NCI-H460 (cell line): ENCODE results near the gene GPR62. TPM values are rescaled to one million over a fixed set of nuclear protein-coding genes. Genes with fewer than 3 reads are reported as not detected.

Source experiments
- DNase-seq: peaks from one replicate; pipeline ENCODE4 v3.0.0-alpha.2; 2016; ENCODE audit warnings: low read depth; ENCODE audit errors: extremely low read depth
- total RNA-seq: library from RNA; depleted of rRNA; stranded (reverse); fragments of >200 nt; shearing (Covaris generic); gene quantifications from 2 replicates; pipeline ENCODE4 v1.2.3, GENCODE V29; 2014

Gene GPR62
- total RNA-seq, 1 experiment from 2014 or later, result not detected

DNA sequence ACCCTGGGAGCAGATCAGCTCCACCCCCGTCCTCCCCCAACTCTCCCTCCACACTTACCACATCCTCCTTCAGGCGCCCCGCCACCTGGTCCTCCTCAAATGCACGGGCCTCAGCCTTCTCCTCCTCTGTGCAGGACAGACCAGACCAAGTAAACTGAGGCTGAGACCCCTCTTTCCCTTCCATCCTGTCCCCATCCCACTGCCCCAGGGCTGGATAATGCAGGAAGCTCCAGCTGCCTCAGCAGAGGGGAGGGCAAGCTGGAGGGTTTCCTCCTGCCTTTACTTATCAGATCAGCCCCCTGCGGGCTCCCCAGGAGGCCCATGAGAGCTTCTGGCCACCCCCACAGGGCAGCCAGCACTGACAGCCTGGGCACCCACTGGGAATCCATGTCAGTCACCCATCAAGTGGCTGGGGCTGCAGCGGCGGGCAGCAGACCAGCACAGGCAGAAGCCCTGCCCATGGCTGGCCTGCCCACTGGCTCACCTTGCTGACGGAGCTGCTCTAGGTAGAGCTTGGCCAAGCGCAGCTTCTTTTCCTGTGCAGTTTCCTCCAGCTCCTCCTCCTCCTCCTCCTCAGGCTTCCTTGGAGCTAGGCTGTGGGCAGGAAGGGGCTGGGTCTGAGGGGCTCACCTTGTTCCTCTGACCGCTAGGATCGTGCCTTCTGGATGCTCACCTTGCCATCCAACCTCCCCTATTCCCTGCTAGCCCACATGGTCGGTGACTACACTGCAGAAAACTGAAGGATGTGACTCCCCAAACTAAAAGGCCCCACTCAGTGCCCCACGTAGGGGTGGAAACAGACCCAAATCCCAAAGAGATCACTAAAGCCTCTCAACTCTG lies 17.4 kb upstream of the GPR62 start:
- DNase-seq, result no peak

DNA sequence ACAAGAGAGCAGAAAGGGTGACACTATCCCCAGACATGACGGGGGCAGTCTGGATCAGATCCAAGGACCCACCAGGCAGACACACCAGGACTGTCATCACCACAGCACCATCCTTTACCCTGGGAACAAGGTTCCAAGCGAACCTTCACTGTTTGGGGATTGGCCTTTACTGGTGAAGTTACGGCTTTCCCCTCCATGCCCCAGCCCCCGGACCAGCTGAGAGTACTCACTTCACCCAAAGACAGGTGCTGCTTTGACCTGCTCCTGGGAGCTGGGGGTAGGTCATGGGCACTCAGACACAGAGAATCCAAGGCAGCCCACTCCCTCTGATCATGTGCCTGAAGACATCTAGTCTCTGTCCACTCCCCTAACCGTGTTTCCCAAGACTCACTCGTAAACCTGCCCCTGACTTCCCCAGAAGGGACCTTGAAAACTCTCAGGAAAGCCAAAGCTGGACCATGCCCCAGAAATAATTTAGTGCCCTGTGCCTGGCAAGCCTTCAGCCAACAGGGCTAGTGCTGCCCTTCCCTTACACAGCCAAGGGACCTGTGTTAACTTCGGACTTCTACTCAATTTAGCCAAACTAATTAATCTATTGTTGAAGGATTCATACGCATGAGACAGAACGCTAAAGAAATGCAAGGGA lies 16.3 kb upstream of the GPR62 start:
- DNase-seq, result no peak

DNA sequence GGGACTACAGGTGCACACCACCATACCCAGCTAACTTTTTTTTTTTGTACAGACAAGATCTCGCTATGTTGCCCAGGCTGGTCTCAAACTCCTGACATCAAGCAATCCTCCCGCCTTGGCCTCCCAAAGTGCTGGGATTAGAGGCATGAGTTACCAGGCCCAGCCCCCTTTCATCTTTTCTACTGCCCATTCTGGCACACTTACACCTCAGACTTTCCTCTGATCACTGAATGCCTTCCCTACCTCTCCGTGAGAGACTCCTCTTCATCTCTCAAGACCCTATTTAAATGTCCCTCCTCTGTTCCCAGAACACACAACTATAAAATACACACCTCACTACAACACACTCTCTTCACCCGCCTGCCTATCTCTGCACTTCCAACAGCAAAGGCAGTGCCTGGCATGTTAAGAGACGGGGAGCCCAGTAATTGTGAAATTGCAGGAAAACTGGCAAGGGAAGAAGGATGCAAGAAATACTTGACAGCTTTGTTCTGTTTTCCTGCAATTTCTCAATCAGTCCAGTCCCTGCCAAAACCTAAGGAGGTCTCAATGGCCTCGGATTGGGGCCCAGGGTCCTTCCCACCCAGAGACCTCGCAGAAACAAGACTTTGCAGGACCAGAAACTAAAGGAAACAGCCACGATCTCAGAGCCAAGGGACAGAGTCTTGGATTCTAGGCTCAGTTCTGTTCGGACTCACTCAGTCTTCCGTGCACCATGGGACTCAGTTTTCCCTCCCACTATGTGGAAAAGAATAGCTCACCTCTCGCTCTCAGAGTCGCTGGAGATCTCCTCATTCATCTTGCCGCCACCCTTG lies 14.3 kb upstream of the GPR62 start:
- no peak for DNase-seq

DNA sequence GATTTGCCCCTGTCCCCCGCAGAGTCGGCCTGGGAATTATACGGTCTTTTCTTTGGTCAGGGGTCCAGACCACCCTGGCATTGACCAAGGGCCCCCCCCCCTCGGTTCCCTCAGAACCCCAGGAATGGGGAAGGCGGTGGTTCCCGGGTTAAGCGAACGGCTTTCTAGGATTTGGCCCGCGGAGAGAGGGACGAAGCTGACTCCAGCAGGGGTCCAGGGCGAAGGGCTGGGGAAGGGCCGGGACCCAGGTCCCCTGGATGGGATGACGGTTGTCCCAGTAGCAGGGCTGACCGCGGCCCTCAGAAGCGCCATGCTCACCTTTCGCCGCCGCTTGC lies 13.8 kb upstream of the GPR62 start:
- no peak for DNase-seq

DNA sequence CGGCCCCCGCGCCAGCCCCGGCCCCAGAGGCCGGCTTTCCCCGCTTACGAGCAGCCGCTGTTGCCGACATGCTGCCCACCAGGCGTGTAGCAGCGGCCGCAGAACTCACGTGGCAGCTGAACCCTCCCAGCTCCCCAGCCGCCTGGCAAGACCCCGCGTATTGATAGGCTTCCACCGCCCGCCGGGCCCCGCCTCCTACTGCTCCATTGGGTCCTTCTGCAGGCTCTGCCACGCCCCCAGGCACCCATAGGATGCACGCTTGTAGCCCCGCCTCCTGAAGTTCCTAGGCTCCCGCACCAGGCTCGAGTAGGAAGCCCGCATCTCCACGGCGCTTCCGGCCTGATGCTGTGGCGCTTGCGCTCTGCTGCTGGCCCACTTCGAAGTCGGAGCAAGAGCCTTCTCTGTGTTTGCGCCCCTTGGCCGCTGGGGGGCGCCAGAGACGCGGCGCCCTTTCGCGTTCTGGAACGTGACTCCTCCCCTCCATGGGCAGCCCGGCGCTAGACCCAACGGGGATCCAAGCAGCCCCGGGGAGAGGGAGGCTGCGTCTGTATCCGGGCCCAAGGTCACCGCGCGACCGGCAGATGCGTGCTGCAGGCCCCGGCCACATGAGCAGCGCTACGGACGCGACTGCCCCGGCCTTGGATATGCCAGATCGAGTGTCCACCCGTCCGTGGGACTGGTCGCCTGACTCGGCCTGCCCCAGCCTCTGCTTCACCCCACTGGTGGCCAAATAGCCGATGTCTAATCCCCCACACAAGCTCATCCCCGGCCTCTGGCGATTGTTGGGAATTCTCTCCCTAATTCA lies 13.2 kb upstream of the GPR62 start, which contains the start of the genes PARP3 and RRP9:
Gene PARP3, plus strand, starts transcription at position 566 of the 805 bp plus-strand sequence. CDS start 993 bp downstream, outside the sequence.
Gene RRP9, minus strand, starts transcription at position 107 of the 805 bp plus-strand sequence. Its CDS starts 37 bp downstream, at position 70.
- peak; percentile 98 for DNase-seq

DNA sequence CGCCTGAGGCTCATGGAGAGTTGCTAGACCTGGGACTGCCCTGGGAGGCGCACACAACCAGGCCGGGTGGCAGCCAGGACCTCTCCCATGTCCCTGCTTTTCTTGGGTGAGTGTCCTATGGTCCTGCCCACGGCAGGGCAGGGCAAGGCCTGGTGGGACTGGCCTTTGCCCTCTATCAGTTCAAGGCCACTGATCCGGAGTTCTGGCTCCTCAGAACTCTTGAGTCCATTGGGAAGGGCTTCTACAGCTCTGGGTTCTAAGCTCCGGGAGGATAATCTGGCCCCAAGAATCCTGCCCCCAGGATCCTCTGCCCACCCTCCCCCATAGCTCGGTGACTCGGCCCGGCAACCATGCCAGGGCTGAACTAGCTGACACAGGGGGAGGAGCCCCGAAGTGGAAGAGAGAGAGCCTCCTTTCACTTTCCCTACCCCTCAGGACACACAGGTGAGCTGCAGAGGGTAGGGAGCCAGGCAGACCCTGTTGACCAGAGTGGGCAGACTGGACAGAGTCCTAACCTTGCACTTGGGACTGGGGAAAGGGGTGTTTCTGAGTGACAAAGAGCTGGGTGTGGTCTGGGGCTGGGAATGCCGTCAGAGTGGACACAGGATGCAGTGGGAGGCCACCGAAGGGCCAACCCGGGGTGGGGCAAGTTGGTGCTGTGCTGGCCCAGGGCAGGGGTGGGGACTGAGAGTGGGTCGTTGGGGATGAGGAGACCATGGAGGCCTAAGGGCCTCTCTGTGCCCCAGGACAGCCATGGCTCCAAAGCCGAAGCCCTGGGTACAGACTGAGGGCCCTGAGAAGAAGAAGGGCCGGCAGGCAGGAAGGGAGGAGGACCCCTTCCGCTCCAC lies 12.4 kb upstream of the GPR62 start:
- DNase-seq, result peak; percentile 38

GRCh38 chr3:51943451-51944391 lies 11.5 kb upstream of the GPR62 start:
- DNase-seq, result no peak

DNA sequence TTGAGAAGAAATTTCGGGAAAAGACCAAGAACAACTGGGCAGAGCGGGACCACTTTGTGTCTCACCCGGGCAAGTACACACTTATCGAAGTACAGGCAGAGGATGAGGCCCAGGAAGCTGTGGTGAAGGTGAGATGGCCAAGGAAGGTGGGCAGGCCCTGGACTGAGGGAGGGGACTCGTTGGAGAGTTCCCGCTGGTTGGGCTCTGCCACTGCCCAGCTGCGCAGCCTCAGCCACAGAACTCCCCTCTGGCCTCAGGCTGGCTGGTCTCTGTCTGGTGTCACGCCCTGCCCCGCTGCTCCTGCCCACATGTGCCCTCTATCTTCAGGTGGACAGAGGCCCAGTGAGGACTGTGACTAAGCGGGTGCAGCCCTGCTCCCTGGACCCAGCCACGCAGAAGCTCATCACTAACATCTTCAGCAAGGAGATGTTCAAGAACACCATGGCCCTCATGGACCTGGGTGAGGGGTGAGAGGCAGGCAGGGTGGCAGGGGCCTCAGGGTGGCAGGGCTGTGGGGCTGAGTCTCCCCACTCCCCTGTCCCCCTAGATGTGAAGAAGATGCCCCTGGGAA lies 10.6 kb upstream of the GPR62 start:
- no peak for DNase-seq

DNA sequence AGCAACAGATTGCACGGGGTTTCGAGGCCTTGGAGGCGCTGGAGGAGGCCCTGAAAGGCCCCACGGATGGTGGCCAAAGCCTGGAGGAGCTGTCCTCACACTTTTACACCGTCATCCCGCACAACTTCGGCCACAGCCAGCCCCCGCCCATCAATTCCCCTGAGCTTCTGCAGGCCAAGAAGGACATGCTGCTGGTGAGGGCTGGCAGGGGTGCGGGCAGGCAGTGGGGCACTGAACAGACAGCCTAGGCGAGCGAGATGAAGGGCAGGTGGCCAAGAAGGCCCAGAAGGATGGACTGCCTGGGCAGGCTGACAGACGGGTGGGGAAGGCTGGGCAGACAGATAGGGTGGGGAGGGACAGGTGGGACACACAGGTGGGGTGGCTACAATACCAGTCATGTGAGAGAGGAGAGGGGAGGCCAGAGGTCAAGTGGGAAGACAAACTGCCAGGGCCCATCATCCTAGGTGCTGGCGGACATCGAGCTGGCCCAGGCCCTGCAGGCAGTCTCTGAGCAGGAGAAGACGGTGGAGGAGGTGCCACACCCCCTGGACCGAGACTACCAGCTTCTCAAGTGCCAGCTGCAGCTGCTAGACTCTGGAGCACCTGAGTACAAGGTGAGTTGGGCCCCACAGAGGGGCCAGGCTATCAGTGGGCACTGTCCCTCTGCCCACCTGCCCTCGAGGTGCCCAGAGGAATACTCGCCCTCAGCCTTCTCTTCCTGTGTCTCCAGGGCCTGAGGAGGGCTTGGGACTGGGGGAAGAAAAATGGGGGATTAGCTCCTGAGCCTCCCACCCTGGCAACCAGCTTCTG lies 9.9 kb upstream of the GPR62 start:
- no peak for DNase-seq

DNA sequence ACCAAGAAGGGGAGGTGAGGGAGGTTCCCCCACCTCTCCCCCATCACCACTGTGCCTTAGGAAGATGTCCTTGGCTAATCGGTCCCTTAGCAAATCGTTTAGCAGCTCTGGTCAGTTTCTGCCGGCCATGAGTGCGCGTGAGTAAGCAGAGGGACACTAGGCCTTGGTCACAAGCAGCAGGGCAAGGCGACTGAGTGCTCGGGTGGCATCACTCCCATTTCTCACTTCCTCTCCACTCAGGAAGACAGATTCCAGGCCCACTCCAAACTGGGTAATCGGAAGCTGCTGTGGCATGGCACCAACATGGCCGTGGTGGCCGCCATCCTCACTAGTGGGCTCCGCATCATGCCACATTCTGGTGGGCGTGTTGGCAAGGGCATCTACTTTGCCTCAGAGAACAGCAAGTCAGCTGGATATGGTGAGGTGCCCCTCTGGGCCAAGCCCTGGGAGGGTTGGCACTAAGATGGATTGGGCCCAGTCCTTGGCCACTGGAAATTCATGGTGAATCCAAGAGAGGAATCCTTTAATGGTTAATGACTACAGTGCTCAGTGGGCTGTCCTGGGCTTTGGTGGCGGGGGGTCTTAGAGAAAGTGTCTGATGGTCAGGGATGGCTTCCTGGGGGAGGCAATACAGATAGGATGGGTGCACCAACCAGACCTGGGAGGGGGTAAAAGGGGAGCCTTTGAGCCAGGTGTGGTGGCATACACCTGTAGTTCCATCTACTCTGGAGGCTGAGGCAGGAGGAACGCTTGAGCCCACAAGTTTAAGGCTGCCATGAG lies 9.1 kb upstream of the GPR62 start:
- DNase-seq, result no peak

DNA sequence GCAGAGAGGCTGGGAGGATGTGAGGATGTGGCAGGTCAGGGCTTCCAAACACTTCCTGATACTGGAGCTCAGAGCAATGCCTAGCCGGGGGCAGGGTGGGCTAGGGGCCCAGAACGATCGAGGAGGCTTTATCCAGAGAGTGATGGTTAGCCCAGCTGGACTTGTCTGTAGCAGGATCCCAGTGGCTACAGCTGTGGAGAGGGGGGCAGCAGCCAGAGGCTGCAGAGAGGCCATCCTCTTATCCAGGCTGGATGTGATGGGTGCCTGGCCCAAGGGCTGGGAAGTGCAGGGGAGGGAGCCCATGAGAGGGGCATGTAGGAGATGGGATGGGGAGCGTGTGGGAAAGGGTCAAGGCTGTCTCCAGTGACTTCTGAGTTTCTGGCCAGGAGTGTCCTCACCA lies 8.4 kb upstream of the GPR62 start:
- no peak for DNase-seq

- no peak for DNase-seq
Measured at GRCh38 chr3:51947215-51947900, 7.8 kb upstream of the GPR62 start.

GRCh38 chr3:51948016-51948580 lies 7.1 kb upstream of the GPR62 start:
- no peak for DNase-seq

- no peak for DNase-seq
Measured at GRCh38 chr3:51949121-51949520, 6.1 kb upstream of the GPR62 start.

DNA sequence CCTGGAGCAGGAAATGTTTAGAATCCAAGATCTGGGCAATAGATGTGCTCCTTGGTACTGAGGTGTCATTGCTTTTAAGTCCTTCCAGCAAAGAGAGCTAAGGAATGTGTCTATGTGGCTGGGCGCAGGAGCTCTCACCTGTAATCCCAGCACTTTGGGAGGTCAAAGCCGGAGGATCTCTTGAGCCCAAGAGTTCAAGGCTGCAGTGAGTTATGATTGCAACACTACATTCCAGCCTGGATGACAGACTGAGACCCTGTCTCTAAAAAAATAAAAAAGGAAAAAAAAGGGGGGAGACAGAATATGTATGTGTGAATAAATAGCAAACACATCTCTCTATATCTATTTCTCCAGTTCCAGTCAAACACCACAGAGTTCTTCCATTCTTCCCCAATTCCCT lies 4.3 kb upstream of the GPR62 start:
- DNase-seq, result no peak

GRCh38 chr3:51953445-51953844 lies 1.7 kb upstream of the GPR62 start:
- DNase-seq, result no peak
